ENCODE data around the gene COL17A1. TPM values are rescaled to one million over a fixed set of nuclear protein-coding genes. Genes with fewer than 3 reads are reported as not detected.
A peak's percentile ranks its signal among the peaks of the same experiment; 100 is the strongest.

The COL17A1 gene
- total RNA-seq, 1 donor from 2014 or later, result 130 TPM

GRCh38 chr10:103985726-103986125, 100.0 kb downstream of the COL17A1 start:
- no peak for DNase-seq

- no peak for DNase-seq
These were observed 102.2 kb downstream of the COL17A1 start for GRCh38 chr10:103983367-103983911.

- DNase-seq, result peak; percentile 14
These were observed 103.0 kb downstream of the COL17A1 start for GRCh38 chr10:103982639-103983038.

Other genes with a start within 250 kb of the COL17A1 start
- gene SH3PXD2A, start 230.3 kb downstream of the COL17A1 start, total RNA-seq, result 67.3 TPM
- 32.6 TPM for gene STN1, start 167.7 kb downstream of the COL17A1 start, total RNA-seq
- gene SLK, start 118.7 kb downstream of the COL17A1 start, total RNA-seq, result 93.1 TPM
- 9.0 TPM for gene SFR1, start 36.3 kb upstream of the COL17A1 start, total RNA-seq
- 1.1 TPM for gene CFAP43, start 146.5 kb upstream of the COL17A1 start, total RNA-seq
- 28.8 TPM for gene GSTO1, start 169.0 kb upstream of the COL17A1 start, total RNA-seq
- gene GSTO2, start 183.3 kb upstream of the COL17A1 start, total RNA-seq, result 5.1 TPM

All from tongue (tissue), 2 donors.